ENCODE measurements around the gene PNMA8C.

DNA sequence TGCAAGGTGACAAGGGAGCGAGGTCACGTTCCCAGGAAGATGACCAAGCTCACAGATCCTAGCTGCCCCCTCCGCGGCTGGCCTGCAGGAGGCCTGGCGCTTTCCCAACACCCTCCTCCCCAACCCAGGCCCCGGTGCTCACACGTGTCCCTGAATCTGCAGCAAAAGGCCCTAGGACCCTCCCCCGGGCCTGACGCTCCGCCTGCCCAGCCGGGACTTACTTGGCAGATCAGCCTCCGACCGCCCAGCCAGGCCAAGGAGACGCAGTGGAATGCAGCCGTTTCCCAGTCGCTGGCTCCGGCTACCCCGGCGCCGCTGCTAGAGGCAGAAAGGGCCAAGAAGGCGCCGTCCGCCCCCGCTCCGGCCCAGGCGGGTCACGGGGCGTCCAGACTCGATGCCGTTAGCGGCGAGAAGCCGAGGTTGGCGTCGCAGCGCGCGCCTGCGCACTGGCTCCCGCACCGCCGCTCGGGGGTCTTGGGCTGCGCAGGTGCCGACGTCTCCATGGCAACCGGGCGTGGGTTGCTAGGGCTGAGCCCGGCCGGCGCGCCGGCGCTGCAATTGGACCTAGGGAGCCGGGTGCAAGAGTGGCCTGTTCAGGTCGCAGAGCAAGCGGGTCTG, 42.5 kb upstream of the PNMA8C start, which contains the start of gene PNMA8A:
- TF ChIP-seq, protein P1, sequence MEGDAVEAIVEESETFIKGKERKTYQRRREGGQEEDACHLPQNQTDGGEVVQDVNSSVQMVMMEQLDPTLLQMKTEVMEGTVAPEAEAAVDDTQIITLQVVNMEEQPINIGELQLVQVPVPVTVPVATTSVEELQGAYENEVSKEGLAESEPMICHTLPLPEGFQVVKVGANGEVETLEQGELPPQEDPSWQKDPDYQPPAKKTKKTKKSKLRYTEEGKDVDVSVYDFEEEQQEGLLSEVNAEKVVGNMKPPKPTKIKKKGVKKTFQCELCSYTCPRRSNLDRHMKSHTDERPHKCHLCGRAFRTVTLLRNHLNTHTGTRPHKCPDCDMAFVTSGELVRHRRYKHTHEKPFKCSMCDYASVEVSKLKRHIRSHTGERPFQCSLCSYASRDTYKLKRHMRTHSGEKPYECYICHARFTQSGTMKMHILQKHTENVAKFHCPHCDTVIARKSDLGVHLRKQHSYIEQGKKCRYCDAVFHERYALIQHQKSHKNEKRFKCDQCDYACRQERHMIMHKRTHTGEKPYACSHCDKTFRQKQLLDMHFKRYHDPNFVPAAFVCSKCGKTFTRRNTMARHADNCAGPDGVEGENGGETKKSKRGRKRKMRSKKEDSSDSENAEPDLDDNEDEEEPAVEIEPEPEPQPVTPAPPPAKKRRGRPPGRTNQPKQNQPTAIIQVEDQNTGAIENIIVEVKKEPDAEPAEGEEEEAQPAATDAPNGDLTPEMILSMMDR (IDR thresholded peaks at IDR 0.05), result peak in 2 of 12 donors; percentile 13 to 16
- TF ChIP-seq POLR2A (IDR thresholded peaks at IDR 0.05), result no peak

Data from heart left ventricle (tissue), 13 donors.